ENCODE results near the gene TBX4. TPM values are rescaled to one million over a fixed set of nuclear protein-coding genes. Genes with fewer than 3 reads are reported as not detected.
"Not testable (repeated sequence)": the region's sequence is repeated elsewhere in the genome, so short reads cannot be mapped to it uniquely, and the experiment has no call there.

Gene TBX4
- total RNA-seq, 1 donor from 2014 or later: 0.69 TPM

DNA sequence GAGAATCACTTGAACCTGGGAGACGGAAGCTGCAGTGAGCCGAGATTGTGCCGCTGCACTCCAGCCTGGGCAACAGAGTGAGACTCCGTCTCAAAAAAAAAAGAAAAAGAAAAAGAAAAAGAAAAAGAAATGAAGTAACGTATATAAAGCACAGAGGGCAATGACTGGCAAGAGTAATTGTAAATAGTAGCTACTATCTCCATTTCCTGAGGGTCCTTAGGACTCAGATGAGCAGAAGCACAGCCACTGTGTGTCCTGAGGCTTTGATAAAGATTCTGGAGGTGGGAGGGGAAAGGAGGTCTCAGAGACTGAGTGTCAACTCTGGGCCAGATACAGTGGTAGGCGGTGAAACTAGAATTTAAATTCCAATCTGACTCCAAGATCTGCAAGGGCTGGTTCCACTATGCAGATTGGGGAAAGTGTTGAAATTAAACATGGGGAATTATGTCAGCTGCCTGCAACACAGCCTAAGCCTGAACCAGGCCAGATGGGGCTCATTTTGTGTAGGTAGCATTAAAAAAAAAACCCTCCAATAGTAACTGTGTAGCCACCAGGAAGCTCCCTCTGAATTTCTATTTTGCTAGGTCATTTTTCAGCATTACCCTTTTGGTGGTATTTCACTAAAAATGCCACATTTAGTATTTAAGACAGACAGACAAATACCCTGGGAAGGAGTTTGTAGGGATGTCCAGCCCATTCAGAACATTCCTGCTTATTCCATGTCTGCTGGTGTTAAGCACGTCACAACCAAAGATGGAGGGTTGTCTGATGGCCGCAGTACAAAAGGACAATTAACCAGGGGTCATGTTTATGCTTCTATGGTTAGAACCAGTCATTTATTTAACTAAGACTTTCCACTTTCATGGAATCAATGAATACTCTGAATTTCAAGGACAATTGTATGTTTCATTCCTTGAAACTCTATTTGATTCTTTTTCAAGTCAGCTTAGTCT lies 46.1 kb downstream of the TBX4 start:
- DNase-seq: no peak

DNA sequence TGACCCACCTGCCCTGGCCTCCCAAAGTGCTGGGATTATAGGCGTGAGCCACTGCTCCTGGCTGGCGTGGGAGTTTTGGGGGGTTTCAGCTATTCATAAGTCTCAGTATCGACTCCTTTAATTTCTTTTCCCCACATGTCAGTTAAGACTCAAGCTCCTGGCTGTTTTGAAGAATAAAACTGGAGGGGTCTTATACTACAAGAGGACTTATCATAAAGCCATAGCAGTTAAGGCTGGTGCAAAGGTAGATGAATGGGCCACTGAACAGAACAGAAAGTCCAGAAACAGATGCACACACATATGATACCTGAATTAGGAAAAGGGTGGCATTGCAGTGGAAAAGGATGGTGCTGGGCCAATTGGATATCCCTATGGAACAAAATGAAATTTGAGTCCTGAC lies 47.4 kb downstream of the TBX4 start:
- DNase-seq: no peak

DNA sequence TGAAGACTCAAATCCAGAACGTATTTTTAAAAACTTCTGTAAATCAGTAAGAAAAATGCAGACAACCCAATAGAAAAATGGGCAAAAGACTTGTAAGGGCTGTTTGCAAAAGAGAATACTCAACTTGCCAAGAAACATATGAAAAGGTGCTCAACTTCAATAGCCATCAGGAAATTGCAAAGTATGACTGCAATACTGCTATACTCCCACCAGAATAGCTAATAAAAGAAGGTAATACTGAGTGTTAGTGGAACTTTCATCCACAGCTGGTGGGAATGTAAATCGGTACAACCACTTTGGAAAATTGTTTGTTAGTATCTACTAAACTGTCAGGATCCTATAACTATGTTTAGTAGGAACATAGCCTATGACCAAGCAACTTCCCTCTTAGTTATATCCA lies 48.1 kb downstream of the TBX4 start:
- DNase-seq: no peak

DNA sequence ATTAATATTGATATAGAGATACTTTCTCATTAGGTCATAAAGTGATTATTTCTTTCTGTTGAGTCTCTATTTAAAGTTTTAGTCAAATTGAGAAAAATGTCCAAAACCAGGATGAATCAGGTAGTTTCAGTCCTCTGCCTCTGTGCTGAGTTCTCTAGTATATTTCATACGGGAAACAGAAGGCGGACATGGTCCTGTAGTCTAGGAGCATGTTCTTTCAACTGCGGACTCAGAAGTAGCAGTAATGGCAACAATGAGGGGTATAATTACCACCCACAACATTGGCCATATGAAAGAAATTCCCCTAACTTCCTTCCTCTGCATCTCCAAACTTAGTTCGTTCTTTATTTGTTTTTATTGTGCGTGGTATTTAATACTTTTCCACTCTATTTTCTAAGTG lies 50.1 kb downstream of the TBX4 start:
- no peak for DNase-seq

DNA sequence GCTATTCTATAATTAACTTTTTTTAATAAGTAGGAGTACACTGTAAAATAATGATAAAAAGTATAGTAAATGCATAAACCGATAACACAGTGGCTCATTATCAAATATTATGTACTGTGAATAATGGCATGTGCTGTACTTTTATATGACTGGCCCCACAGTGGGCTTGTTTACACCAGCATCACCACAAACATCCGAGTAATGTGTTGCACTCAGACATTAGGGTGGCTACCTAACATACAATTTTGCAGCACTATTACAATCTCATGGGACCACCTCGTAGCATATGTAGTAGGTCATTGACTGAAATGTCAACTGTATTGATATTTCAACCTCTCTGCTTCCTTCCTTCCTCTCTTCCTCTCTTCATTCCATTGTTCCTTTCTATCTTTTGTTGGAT lies 51.7 kb downstream of the TBX4 start:
- DNase-seq: no peak

DNA sequence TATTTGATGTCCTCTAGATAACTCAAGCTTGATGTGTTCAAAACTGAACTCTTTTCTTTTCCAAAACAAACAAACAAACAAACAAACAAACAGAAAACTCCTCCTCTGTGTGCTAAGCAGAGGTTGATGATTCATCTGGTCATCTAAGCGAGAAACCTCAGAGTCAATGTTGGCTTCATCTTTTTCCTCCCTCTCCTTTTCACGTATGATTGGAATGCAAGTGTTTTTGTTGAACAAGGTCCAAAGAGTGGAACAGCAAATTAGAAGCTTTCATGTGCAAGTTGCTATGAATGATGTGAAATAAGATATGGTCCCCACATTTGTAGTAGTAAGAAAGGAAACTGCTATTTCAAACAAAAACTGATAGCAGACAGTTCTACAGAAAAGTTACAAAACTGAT lies 52.5 kb downstream of the TBX4 start:
- DNase-seq: no peak

DNA sequence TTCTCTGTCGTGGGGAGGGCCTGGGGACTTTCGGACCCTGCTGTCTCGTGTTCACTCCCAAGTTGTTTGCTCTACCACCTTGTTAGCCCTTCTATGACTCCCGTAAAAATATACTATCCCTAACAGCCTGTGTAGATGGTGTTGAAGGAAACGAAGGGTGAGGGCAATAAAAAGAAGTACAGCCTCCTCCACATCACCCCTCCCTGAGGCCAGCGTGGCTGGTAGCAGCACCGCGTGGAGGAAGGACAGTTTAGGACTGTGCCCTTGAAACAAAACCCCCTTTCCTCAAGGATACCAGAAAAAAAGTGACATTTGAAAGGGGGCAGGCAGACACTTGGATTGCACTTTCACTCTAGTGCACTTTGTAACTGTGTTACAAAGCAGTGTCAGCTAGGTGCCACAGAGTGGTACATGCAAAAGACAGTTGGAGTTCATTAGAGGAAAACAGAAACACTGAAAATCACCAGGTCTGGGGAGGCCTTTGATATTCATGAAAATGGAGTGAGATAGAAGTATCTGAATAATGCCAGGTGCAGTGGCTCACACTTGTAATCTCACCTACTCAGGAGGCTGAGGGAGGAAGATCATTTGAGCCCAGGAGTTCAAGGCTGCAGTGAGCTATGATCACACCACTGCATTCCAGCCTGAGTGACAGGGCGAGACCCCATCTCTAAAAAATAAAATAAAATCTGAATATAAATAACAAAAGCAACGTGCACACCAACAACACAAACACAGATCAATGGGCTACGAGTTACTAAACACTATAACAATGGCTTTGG lies 53.8 kb downstream of the TBX4 start:
- DNase-seq: no peak

DNA sequence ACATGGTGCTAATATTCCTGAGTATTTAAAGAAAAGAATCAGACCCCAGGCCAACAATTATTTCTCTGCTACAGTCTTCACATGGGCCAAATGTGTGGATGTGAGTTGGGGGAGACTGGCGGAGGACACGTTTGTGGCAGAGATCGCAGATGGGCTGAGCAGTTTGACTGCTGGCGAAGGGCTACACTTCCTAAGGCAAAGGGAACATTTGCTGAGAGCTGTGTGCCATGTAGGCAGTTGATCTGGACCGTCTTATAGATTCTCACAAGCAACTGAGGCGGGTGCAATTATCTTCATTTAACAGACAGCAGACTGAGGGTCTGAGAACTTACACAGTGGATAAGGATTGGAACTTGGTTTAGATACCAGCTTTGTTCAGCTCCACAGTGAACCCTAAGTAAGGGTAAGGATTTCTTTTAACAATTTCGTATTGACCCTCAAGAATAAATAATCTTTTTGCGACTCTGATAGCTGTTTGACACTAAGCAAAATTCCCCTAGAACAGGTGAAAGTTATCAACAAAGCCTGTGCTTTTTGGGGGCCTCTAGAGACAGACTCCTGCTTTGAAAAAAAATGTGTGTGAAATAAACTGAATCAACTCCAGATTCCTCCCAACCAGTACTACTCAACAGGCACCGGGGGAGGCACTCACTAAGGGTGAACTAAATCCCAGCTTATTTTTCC lies 55.3 kb downstream of the TBX4 start:
- DNase-seq: no peak

DNA sequence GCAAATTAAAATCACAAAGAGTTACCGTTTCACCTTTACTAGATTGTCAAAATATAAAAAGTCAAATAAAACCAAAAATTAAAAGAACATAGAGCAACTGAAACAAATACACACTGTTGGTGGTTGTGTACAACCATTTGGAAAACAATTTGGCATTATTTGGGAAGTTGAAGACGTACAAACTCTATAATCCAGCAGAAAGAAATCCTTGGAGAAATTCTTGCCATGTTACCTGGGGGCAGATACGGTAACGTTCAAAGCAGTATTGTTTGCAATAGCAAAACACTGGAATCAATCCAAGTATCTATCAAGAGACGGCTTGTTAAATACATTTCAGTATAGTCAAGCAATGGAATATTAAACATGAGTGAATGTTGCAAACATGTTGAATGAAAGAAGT lies 56.7 kb downstream of the TBX4 start:
- no peak for DNase-seq

DNA sequence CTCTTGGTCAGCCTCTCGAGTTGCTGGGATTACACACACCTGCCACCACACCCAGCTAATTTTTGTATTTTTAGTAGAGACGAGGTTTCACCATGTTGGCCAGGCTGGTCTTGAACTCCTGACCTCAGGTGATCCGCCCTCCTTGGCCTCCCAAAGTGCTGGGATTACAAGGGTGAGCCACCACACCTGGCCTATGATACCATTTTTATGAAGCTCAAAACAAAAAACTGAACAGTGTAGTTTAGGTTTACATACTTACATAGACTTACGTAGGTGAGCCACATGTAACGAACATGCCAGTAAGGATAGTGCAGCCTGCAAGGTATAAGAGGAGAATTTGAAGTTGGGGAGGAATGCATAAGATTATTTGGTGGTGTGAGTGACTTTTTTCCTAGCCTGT lies 57.2 kb downstream of the TBX4 start:
- not testable (repeated sequence) for DNase-seq

DNA sequence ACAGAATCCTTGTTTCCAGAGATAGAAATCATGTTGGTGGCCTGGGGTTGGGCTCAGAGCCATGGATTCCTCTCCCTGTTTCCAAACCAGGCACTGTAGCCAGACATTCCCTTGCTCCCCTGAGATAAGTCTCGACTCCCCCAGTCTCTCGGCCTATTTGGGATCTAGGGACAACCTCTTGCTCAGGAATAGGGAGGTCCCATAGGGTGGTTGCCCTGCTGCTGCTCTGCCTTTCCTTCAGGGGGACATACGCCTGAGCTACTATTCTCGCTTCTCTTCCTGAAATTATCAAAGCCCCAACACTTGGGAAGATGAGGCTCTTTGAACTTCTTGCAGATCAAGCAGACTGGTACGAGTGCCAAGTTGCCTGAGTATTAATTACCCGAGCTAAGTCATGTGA lies 58.0 kb downstream of the TBX4 start:
- no peak for DNase-seq

DNA sequence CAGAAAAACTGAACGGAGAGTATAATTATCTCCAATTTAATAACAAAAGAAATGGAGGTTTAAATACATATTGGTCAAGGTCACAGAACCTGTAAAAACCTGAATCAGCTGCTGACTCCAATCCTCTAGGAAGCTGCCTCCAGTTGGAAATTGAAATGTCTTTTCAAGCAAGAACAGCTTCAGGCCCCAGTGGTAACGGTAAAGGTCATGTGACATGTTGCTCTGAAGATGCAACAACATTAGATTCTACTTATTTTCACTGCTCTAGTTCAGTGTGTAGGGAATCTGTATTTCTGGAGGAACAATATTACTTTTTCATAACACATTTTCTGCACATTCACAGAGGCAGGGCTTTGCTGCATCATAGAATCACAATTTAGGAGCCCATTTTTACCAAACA lies 58.8 kb downstream of the TBX4 start:
- no peak for DNase-seq

DNA sequence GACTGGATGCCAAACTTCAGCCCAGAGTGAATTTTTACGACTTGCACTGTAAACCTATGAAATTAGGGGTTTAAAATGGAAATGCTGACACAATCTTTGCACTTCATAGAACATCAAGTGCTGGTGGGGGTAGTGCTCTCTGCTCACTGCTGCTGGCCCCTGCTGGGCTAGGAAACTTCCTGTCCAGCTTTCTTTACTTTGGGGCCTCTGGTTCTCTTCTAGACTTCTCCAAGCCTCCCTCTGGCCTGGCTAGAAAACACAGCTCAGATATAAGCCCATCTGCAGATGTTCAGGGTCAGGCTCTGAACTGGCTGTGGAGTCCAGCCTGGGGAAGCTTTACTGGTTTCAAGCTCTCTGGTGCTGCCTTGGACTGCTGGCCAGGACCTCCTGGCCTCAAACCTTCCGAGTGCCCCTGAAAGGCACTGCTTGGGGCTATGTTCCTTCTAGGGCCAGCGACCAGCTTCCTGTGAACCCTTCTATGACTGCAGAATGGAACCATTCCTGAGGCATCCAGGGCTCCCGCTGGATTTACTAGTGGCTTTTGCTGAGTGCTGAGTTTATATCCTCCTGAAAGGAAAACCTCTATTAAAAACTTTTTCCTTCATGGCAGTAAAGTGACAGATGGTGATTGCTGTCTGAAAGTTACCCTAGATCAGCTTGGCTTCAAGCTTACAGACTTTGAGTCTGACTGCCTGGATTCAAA lies 59.4 kb downstream of the TBX4 start:
- no peak for DNase-seq

DNA sequence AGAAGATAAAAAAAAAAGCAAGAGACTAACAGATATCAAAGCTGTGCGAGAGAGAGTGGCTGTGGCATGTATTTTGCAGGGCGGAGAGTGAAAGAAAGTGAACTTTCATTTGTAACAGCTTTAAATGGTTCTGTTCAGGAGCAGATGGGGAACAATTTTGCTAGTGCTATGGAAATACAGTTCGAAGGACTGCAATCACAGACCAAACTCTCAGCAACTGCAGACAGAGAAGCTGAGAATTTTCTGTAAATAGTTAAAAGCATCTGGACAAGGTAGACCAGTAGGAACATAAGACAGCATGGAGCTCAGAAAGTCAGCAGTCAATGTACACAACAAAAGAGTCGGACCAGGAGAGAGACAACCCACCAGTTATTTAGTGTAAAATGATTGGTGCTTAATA lies 62.3 kb downstream of the TBX4 start:
- DNase-seq: no peak

DNA sequence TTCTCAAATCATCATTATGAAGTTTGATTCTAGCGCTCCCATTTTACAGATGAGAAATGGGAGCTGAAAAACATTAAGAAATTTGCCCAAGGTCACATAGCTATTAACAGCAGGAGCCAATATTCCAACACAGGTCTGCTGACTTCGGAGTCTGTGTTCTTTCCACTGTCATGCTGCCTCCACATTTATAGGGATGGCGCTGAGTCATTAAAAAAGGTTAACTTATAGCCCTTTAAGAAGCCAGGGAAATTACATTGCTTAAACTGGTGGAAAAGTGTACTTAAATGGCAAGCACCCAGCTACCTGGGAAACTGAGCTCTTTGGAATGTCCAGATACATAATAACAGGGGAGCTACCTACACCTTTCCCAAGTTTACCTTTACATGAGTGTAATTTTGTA lies 65.0 kb downstream of the TBX4 start:
- no peak for DNase-seq

DNA sequence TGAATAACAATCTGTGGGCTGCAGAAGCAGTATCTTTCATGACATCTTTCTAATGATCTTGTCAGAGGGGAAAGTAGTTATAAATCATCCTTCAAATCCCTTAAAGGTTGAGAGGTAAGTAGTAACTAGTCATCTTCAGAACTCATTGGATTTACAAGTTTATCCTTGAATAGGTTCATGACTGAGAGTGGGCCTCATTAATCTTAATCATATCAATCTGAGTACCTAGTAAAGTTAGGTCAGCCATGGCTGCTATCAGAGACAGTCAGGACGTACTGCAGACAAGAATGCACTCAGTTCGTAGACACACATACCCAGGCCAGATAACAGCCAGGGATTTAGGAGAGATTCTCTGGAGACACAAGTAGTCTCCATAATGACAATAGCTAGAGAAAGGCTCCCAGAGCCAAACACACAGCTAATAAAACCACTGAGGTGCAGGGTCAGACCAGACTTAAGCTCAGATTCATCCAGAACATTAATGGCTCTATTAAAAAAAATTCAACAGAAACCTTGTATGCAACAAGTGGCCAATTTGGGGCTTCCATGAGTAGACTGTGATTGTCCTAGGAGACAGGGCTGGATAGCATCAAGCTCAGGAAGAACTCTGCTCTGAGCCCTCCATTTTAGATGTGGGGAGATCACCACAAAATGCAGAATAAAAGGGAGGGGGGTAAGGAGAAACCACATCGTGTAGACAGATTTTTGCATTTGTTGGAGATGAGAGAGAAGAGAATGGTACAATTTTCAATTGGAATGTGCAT lies 65.8 kb downstream of the TBX4 start:
- DNase-seq: no peak

DNA sequence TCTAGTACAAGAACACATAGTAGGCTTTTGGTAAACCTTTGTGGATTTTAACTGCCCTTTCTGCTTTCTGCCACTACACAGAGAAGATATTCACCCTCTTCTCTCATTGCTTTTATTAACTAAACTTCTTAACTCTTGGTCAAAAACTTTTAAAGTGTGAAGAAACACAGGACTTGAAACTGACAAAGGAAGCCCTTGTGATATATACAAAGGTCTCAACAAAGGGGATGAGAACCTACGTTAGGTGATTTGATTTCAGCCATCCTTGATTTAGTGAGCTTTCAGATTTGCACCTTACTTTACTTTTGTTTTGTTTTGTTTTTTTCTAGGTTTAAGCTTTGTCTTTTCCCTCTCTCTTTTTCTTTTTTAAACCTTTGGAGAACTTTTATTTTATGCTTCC lies 66.9 kb downstream of the TBX4 start:
- no peak for DNase-seq

DNA sequence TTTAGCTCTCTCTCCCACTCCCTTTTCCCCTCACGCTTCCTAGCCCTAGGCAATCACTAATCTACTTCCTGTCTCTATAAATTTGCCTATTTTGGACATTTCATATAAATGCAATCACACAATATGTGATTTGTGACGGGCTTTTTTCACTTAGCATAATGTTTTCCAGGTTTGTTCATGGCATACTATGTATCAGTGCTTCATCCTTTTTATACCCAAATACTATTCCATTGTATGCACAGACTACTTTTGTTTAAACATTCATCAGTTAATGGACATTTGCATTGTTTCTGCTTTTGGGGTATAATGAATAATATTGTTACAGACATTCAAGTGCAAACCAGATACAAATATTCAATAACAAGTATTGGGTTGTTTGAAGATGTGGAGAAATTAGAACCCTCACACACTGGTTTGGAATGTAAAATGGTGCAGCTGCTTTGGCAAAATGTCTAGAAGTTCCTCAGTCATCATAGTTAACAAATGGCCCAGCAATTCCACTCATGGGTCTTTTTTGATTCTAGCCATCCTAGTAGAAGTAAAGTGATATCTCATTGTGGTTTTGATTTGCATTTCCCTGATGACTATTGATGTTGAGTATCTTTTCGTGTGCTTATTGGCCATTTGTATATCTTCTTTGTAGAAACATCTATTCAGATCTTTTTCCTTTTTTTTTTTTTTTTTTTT lies 67.7 kb downstream of the TBX4 start:
- DNase-seq: no peak

DNA sequence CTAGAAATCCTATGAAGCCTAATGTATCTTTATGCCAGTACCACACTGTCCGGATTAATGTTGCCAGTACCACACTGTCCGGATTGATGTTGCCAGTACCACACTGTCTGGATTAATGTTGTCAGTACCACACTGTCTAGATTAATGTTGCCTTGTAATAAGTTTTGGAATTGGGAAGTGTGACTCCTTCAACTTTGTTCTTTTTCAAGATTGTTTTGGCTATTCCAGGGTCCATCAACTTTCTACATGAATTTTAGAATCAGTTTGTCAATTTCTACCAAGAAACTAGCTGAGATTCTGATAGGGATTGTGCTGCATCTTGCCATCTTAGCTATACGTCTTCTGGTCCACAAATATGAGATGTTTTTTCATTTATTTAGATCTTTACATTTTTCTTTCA lies 68.7 kb downstream of the TBX4 start:
- no peak for DNase-seq

DNA sequence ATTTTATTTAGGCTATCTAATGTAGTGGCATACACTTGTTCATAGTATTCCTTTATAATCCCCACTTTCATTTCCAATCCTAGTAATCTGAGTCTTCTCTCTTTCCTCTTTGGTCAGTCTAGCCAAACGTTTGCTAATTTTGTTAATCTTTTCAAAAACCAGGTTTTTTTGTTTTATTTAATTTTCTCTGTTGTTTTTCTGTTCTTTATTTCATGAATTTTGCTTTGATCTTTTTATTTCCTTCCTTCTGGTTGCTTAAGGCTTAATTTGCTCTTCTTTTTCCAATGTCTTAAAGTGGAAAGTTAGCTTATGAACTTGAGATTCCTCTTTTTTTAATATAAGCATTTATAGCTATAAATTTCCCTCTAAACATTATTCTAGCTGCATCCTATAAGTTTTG lies 69.9 kb downstream of the TBX4 start:
- no peak for DNase-seq

DNA sequence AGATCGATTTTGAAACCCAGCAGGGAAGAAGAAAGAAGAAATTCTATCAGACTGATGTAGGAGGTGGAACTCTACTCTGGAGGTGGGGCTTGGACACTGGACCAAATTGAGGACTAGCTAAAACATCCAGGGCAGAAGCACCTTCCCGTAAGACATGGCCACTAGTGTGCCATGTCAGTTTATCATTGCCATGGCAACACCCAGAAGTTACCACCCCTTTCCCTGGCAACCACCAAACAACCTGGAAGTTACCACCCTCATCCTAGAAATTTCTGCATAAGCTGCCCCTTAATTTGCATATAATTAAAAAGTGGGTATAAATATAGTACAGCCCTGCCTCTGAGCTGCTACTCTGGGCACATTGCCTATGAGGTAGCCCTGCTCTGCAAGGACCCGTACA lies 72.1 kb downstream of the TBX4 start:
- DNase-seq: no peak

Measured in skin of body (tissue), 2 donors.